IPS-20b (cell line): ENCODE results near the gene CENPM.

Experiments
- H3K27ac ChIP-seq: one replicate; pipeline ENCODE4 v1.5.1; 2013; ENCODE audit warnings: low read length
- H3K27me3 ChIP-seq: 2 replicates; pipeline ENCODE4 v1.6.1; 2013; ENCODE audit warnings: mild to moderate bottlenecking, low read length, inconsistent platforms; ENCODE audit not compliant: insufficient read depth
- H3K36me3 ChIP-seq: 2 replicates; pipeline ENCODE4 v1.6.1; 2013; ENCODE audit warnings: low read depth, mild to moderate bottlenecking, inconsistent platforms, low read length, moderate library complexity; ENCODE audit not compliant: insufficient read depth
- H3K4me1 ChIP-seq: 2 replicates; pipeline ENCODE4 v1.6.1; 2013; ENCODE audit warnings: mild to moderate bottlenecking, control low read depth, inconsistent platforms, low read length, moderate library complexity; ENCODE audit not compliant: insufficient read depth
- H3K4me3 ChIP-seq: 2 replicates; pipeline ENCODE4 v1.5.1; 2013; ENCODE audit warnings: mild to moderate bottlenecking, low read length, inconsistent platforms
- H3K9ac ChIP-seq: 2 replicates; pipeline ENCODE4 v1.6.1; 2013; ENCODE audit warnings: low read depth, mild to moderate bottlenecking, inconsistent platforms, low read length, moderate library complexity
- H3K9me3 ChIP-seq: 2 replicates; pipeline ENCODE4 v1.6.1; 2013; ENCODE audit warnings: mild to moderate bottlenecking, low read depth, low read length, inconsistent platforms; ENCODE audit not compliant: insufficient read depth

The CENPM gene

DNA sequence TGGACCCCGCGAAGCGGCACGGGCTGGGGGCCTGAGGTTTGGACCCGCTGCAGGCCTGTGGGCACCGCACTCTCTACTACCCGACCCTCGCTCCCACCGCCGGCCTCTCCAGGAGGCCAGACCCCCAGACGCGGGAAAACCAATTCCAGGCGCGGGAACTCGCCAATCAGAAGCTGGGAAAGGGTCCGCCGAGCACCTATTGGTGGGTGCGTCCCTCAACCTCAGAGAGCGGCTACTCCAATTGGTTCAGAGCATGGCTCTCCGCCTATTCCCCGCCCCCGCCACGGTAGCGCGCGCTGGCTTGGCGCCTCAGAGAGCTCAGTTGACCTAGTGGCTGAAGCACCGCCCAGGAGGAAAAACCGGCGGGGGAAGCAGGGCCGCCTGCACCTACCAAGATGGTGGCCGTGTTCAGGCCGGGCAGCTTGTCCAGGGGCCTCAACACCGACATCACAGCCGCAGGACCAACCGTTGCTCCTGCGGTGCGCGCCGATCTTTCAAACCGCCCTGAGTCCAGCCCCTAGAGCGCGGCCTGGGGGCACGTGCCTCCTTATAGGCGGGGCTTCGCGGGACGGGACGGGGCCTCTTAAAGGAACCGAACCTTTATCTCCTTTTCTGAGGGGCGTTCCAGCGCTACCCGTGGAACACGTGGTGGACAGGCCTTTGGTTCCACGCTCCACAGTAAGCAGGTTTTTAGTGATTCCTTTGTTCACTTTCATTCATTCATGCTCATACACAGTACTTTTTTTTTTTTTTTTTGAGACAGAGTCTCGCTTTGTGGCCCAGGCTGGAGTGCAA, at the start of gene CENPM:
CENPM (minus strand) TSS at position 524 of the 795 bp plus-strand sequence; CDS start at position 448, 76 bp downstream.
- H3K27ac ChIP-seq, result peak within 1 kb of the TSS; percentile 51
- no peaks in the 10 kb centered on the region for H3K27me3 ChIP-seq
- peaks cover 30% of the 10 kb centered on the region for H3K36me3 ChIP-seq
- peak within 1 kb of the TSS; percentile 90 for H3K4me3 ChIP-seq
- peak within 1 kb of the TSS; percentile 93 for H3K9ac ChIP-seq
- H3K4me1 ChIP-seq, result peaks cover 8% of the 10 kb centered on the region; the same call in 1 of the 2 replicates
- no peaks in the 10 kb centered on the region for H3K9me3 ChIP-seq

DNA sequence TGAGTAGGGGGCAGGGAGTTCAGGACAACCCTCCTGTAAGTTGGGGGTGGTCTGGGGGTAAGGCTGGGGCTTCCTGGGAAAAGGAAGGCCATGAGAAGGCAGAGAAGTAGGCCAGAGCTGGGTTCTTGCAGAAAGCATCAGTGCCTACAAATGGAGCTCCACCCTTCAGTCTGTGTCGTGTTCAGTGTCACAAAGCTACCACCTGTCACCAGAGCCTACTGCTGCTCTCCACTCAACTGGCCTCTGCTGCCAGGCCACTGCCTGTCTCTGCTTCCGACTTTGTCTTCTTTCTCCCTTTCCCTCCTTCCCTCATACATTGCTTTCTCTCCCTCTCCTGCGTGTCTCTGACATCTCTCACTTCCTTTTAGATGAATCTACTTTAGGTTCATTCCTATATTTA, 48.3 kb upstream of the CENPM start:
- Histone ChIP-seq H3K4me3 (no peak overlapping the region), H3K36me3 (peaks cover 53% of the 10 kb centered on the region), H3K4me1 (no peaks in the 10 kb centered on the region), H3K27ac (no peak overlapping the region), H3K27me3 (no peaks in the 10 kb centered on the region; the same call in none of the 2 replicates), H3K9me3 (no peaks in the 10 kb centered on the region), H3K9ac (no peak overlapping the region)

GRCh38 chr22:41992496-41992895, 45.5 kb upstream of the CENPM start:
- Histone ChIP-seq H3K4me3 (no peak overlapping the region), H3K27me3 (no peaks in the 10 kb centered on the region), H3K9me3 (no peaks in the 10 kb centered on the region), H3K27ac (no peak overlapping the region), H3K36me3 (peaks cover 77% of the 10 kb centered on the region), H3K9ac (no peak overlapping the region), H3K4me1 (no peaks in the 10 kb centered on the region)

- H3K4me1 ChIP-seq, result no peaks in the 10 kb centered on the region
- no peaks in the 10 kb centered on the region for H3K9me3 ChIP-seq
- peaks cover 82% of the 10 kb centered on the region for H3K36me3 ChIP-seq
- H3K27me3 ChIP-seq, result no peaks in the 10 kb centered on the region
- H3K9ac ChIP-seq, result no peak overlapping the region
- H3K4me3 ChIP-seq, result no peak overlapping the region
- H3K27ac ChIP-seq, result no peak overlapping the region
These were observed 44.2 kb upstream of the CENPM start for GRCh38 chr22:41991111-41991510.

GRCh38 chr22:41989246-41989645, 42.3 kb upstream of the CENPM start:
- Histone ChIP-seq H3K9me3 (no peaks in the 10 kb centered on the region), H3K4me3 (no peak overlapping the region), H3K36me3 (peaks cover 63% of the 10 kb centered on the region), H3K27me3 (no peaks in the 10 kb centered on the region), H3K4me1 (no peaks in the 10 kb centered on the region), H3K27ac (no peak overlapping the region), H3K9ac (no peak overlapping the region)

- Histone ChIP-seq H3K4me1 (no peaks in the 10 kb centered on the region), H3K27ac (no peak overlapping the region), H3K9me3 (no peaks in the 10 kb centered on the region), H3K36me3 (peaks cover 51% of the 10 kb centered on the region), H3K9ac (no peak overlapping the region), H3K27me3 (no peaks in the 10 kb centered on the region), H3K4me3 (no peak overlapping the region)
These were observed 40.3 kb upstream of the CENPM start for GRCh38 chr22:41987276-41987675.

GRCh38 chr22:41983513-41984405, 36.8 kb upstream of the CENPM start:
- Histone ChIP-seq H3K27ac (no peak overlapping the region), H3K4me3 (no peak overlapping the region), H3K9ac (no peak overlapping the region), H3K9me3 (no peaks in the 10 kb centered on the region), H3K27me3 (no peaks in the 10 kb centered on the region; the same call in 1 of the 2 replicates), H3K4me1 (no peaks in the 10 kb centered on the region), H3K36me3 (peaks cover 33% of the 10 kb centered on the region)

DNA sequence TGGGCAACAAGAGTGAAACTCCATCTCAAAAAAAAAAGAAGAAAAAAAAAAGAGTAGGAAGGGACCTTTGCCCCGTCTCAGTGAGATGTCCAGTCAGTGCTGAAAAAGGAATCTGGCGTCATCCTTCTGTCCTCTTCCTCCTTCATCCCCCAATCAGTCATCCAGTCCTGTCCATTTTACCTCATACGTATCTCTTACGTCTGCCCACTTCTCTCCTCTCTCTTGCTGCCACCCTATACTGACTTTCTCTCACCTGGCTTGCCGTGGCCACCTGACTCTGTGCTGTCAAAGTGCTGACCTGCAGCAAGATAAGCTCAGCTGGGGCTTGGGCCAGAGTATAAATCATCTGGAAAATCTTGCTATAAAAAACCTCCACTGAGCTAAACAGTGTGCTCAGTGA, 35.9 kb upstream of the CENPM start:
- H3K36me3 ChIP-seq, result peaks cover 24% of the 10 kb centered on the region
- peaks cover 6% of the 10 kb centered on the region; the same call in 1 of the 2 replicates for H3K4me1 ChIP-seq
- no peak overlapping the region for H3K4me3 ChIP-seq
- H3K27ac ChIP-seq, result no peak overlapping the region
- H3K9ac ChIP-seq, result no peak overlapping the region
- H3K27me3 ChIP-seq, result no peaks in the 10 kb centered on the region; the same call in 1 of the 2 replicates
- no peaks in the 10 kb centered on the region for H3K9me3 ChIP-seq

- Histone ChIP-seq H3K36me3 (peaks cover 14% of the 10 kb centered on the region; the same call in 1 of the 2 replicates), H3K27ac (no peak overlapping the region), H3K4me1 (peaks cover 11% of the 10 kb centered on the region; the same call in 1 of the 2 replicates), H3K9ac (no peak overlapping the region), H3K4me3 (no peak overlapping the region), H3K27me3 (peaks cover 24% of the 10 kb centered on the region), H3K9me3 (no peaks in the 10 kb centered on the region)
These were observed 32.7 kb upstream of the CENPM start for GRCh38 chr22:41979423-41980250.

DNA sequence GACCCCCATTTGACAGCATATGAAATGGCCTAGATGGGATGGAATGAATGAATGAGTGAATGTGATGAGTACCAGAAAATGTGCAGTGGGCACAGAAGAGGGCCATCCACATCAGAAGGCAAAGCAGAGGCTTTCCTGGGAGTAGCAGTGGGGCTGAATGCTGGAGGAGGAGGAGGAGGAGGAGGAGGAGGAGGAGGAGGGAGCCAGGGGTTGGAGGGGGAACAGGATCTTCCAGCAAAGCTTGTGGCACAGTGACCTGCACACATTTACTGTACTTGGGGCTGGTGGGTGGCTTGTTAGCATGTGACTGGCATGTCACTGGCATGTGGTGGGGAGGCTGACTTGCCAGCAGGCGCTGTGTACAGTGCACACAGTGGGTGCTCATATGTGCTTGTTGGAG, 31.8 kb upstream of the CENPM start:
- peaks cover 11% of the 10 kb centered on the region; the same call in 1 of the 2 replicates for H3K4me1 ChIP-seq
- H3K9me3 ChIP-seq, result no peaks in the 10 kb centered on the region
- H3K27ac ChIP-seq, result no peak overlapping the region
- H3K27me3 ChIP-seq, result peaks cover 25% of the 10 kb centered on the region
- H3K4me3 ChIP-seq, result no peak overlapping the region
- peaks cover 13% of the 10 kb centered on the region; the same call in 1 of the 2 replicates for H3K36me3 ChIP-seq
- H3K9ac ChIP-seq, result no peak overlapping the region
